CD4-positive, alpha-beta T cell treated with Interferon gamma for 1 hour (primary cell): Measurements from ENCODE around the gene GPR84.
"Not testable (repeated sequence)": the region's sequence is repeated elsewhere in the genome, so short reads cannot be mapped to it uniquely, and the experiment has no call there.

Experiments
- DNase-seq: peaks from one replicate; pipeline ENCODE4 v3.0.0-alpha.2; 2020

The GPR84 gene

DNA sequence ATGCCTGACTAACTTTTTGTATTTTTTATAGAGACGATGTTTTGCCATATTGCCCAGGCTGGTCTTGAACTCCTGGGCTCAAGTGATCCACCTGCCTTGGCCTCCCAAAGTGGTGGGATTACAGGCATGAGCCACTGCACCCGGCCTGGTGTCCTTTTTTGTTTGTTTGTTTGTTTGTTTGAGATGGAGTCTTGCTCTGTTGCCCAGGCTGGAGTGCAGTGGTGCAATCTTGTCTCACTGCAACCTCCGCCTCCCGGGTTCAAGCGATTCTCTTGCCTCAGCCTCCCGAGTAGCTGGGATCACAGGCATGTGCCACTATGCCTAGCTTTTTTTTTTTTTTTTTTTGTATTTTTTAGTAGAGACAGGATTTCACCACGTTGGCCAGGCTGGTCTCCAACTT, 10.0 kb downstream of the GPR84 start:
- DNase-seq: not testable (repeated sequence)

DNA sequence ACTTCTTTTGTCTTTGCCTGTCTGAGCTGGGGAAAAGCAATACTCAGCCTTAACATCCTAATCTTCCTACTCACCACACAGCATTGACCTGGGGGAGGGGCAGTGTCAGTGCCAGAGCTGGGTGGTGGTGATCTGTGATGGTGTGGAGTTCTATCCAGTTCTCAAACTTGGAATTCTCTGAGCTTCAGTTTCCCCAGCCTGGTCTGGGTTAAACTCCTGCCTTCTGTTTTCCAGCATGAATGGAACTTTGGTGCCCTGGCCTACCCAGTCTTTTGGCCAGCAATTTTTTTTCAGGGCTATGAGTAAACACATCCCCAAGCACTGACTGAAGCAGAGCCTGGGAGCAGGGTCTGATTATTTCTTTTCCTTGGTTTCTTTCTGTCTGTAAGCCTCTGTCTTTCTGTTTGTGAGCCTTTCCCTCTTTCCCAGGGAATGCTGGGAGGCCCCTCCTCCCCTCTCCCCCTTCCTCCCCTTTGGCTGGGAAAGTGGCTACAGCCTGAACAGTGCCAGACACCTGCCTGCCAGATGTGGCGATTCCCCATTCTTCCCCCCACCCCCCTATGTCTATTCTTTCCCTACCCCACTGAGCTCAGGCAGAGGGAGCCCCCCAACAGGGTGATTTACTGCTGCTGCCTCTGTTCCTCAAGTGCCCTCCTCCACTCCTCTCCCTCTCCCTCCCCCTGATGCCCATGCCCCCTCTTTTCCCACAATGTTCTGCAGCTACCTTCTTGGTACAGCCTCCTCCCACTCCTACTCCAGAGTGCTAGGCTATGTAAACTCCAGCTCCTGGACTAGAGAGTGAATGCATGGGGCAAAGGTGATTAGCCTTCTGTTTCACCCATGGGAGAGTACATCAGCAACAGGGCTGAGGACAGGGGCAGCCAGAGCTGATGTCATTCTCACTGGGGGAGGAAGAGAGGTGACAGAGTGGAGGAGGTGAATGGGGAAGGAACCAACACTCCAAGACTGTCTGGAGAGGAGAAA, 11.1 kb downstream of the GPR84 start:
- DNase-seq: no peak

DNA sequence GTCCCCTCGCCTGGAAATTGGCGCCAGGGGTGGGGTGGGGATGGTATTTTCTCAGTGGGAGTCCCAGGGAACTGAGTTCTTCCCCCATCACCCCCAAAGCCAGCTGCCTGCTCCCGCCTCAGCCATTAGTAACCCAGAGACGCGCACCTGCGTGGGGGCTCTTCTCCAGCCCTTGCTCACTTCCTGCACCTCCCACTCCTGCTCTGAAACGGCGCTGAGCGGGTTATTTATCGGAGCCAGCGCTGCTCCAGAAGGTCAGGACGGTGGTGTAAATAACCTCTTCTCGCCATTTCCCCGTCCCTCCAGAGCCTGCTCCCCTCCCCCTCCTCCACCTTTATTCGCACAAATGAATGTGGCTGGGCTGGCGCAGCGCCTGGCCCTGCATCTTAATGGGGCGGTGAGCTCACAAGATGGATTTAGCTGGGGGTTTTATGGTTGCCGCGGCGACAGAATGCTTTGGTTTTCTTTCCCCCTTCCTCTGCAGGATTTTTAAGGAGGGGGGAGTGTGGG, 12.2 kb downstream of the GPR84 start:
- DNase-seq: no peak

DNA sequence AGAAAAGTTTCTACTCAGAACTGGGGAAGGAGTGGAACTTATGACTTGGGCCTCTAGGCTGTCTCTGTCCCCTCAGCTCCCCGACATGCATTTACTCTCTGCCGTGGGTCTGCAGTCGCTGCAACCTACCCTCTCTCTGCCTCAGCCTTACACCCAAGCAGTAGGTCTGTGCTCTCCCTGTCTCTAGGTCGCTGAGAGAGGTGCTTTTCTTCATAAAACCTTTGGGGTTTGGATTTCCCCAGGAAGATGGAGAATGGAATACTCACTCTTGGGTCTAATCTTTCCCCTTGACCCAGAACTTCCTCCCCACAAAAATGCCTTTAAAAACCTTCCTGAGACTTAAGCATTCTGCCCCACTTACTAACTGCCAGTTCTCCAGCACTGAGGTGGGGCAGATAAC, 12.9 kb downstream of the GPR84 start:
- DNase-seq: no peak

DNA sequence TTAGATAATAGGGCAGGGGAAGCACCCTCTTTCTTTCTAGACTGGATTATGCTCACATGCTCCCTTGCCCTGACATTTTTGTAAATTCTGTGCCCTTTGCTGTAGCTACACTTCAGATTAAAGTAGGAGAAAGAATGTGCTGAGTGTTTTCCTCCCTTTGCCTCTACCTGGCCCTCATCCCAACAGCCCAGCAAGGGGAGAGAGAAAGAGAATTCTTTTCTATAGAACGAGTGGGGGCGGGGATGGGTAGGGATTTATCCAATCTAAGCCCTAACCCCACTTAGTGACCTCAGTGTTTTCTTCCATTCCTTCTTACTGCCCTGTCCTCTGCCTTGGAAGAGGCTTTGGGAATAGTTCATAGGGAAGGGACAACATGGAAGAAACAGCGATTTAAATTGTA, 13.5 kb downstream of the GPR84 start:
- DNase-seq: no peak

DNA sequence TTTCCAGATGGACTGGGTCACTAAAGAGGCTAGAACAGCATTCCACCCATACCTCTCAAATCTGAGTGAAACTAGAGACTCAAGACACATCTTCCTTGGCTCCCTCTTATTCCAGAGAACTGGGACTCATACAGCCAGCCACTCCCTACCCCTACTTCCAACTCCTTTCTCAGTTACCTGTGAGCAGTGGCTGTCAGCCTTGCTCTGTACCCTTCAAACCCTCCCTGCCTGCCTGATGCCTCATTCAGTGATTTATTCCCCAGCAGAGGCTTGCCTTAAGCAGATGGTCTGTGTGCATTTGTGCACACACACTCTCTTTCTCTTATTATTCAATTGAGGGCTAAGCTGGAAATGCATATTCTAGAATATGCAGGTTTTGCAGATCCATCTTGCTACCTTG, 14.6 kb downstream of the GPR84 start:
- no peak for DNase-seq

DNA sequence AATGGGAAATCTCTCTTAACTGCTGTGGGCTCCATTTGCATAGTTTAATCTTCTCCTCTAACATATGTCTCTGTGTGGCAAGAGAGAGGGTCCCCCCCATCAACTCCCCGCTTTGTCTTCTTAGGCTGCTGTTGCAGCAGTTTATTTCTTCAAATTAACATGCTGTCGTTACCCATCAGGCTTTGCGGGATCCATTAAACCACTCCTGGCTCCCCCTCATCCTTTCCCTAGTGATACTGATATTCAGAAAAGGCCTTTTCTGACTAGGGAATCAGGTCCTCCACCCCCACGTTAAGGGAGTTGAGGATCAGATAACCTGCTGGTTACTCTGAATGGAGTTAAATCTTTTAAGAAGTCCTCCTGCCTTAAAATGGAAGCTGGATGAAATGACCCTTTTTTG, 15.2 kb downstream of the GPR84 start:
- no peak for DNase-seq

DNA sequence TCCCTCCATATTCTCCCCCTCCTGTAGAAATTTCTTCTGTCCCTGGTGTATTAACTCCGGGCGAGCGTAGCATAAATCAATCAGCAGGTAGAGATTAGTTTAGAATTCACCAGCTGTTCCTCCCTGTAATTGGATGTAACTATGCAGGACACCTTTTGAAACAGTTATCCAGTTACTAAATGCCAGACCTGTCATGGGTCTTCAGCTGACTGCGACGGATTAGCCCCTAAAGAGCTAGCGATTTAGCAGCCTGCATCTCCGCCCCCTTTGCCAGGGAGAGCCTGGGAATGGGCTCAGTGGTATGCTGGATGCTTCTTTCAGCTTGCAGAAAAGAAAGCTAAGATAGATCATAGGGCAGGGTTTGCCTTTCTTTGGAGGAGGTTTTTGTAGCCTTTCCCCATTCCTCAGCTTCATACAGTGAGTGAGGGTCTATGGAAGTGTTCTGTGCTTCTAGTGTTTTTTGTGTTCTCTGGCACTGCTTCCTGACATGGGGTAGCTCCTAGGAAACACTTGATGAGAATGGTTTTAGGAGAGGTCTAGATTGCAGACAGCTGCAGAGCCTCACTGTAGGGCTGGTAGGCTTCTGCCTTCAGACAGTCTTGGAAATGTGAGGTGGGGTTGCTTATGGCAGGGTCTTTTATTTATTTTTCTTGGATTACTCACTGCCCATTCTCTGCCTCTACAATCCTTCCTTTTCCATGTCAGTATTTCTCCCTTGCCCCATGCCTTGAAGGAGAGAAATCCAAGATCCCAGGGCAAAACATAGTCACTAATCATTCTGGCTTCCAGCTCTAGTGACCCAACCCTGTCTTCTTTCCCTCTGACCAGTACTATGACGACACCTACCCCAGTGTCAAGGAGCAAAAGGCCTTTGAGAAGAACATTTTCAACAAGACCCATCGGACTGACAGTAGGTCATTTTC, 22.6 kb downstream of the GPR84 start:
- no peak for DNase-seq

DNA sequence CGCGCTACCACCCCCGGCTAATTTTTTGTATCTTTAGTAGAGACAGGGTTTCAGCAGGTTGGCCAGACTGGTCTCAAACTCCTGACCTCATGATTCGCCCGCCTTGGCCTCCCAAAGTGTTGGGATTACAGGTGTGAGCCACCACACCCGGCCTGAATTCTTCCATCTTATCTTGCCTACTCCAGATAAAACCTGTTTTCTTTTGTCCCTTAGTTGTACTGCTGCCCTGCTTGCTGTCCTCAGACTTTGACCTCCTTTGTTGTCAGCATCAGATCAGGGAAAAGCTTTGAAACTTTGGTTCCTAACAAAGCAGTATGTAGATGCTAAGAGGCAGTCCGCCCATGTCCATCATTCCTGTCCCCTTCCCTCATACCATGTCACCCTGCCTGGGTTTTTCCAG, 23.4 kb downstream of the GPR84 start:
- DNase-seq: no peak

DNA sequence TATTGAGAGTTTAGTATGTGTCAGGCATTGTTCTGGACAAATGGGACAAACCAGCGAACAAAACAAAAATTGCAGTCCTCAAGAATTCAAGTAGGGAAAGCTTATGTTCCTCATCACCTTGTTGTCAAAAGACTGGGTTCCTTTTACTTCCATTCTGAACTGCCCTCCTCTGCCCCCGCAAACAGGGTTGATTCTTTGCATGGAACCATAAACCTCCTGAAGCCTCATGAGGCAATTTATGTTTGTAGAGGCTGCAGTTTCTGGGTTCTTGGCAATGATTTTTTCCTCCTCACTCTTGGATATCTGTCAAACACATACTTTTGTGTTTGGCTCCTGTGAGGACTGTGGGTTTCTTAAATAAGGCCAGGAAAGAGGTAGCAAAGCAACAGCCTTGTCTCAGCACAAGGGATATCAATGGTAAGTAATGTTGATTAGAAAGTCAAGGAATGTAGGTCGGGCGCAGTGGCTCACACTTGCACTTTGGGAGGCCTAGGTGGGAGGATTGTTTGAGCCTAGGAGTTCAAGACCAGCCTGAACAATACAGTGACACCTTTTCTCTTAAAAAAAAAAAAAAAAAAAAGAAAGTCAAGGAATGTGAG, 25.5 kb downstream of the GPR84 start:
- DNase-seq: no peak

DNA sequence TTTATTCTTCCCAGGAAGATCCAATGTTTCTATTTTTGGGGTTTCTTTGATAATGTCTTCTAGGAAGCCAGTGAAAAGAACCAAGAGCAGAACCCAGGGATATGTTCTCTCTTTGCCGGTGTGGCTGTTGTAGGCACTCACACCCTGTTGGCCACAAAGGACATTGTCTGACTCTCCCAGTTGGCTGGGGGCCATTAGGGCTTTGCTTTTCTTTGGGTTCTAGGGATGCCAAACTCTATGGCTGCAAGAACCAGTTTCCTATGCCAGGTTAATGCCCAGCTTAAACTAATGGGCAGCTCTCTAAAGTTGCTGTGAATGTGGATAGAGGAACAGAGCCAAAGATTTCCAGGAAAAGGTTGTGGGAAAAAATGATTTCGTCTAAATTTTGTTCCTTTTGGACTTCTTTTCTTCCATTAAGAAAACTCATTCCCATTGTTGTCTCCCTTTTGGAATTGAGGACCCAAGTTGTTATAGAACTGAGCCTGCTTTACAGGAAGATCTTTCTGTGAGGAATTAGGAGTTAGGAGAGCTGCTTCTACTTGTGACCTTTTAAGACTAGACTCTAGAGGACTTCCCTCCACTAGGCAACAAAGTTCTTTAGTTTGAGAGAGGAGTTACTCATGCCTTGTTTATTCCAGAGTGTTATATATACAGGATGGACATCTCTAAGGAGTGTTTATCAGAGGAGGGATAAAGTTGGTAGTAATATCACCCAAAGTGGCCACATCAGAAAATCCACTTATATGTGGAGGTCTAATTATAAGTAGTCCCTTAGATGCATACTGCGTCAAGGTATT, 26.2 kb downstream of the GPR84 start:
- no peak for DNase-seq

DNA sequence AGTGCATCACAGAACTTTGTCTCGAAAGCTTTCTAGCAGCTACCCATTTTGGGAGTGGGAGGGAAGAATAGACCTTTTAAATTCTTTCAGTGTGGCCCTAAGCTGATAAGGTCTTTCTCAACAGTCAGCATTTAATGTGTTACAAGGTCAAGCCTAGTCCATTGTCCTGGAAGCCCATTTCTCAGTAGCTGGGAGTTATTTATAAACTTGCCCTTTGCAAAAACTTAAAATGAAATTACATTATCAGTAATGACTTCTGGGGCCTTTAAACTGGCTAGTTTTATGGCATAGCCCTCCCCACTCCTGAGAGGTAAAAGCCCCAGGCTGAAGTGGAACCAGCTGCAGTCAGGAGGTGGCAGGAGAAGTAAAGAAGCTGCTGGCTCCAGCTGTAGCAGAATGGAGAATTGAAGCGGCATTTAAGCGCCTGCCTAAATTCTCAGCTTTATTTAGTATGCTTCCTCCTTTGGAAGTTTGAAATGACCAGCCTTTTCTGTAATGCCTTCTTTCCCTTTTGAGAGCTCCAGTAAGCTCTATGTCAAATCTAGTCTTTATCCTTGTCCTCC, 26.9 kb downstream of the GPR84 start:
- no peak for DNase-seq

DNA sequence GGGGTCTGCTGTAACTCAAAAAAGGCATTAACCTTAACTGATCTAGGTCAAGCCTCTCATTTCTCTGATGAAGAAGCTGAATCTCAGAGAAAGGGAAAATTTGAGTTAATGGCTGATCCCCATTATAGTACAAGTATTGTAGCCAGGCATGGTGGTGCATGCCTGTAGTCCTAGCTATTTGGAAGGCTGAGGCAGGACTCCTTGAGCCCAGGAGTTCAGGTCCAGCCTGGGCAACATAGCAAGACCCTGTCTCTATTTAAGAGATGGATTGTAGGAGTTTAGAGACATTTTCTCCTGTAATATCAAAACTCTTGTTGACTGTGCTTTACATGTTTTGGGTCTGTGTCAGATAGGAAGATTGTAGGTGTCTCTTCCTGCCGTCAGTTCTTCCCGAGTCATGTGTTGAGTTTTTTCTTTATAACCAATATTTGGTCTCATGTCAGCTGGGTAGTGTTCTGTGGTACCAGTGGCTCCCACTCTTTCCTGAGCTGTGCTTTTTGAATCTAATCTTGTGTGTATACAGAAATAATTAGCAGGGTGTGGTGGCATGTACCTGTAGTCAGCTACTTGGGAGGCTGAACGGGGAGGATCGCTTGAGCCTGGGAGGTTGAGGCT, 30.8 kb downstream of the GPR84 start:
- DNase-seq: no peak

DNA sequence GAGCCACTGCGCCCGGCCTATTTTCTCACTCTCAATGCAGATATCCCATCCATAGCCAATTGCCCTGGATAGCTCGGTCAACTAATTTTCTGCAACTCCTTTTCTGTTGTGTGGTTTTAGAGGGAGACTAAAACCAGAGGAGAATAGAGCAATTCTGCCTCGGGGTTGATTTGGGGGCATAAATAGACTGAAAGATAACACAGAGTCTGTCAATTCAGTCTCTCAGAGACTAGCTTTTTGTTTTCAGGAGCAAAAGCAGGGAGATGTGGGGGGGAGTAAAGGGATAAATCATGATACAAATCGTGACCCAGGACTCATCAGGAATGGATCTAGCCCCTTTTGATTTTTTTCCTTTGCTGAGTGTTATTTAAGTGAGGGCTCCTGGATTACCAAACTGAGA, 32.8 kb downstream of the GPR84 start:
- no peak for DNase-seq

DNA sequence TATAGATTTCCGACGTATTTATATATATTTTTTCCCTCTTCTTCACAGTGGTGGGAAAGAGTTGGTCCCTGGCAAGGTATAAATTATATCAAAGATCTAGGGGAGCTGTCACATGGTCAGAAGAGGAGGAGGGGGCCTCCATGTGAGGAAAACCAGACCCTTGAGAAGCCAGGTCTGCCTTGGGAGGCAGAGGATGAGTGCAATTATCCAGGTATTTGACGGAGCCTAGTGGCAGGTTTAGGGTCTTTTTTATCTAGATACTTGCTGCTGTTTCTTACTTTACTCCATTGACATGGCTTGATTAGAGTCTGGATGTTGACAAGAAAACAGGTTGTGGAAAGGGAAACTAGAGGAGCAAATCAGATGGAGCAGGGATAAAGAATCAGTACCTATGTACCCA, 33.8 kb downstream of the GPR84 start:
- DNase-seq: no peak

DNA sequence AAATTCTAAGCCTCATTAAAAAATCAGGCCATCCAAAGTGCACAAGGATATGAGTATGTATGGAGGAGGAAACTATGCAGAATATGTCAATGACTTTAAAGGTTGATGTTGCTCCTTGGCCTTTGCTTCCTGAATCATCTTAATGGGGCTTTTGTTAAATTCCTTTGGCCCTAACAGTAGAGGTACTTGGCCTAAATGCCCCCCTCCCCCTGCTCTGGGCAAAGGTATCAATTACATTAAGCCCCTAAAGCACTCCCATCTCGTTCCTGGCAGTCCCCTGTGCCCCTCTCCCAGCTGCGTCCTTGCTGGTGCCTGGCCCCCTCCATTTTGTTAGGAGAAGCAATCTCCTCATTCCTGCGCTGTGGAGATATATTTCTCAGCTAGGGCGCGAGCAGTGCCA, 34.5 kb downstream of the GPR84 start:
- DNase-seq: no peak

DNA sequence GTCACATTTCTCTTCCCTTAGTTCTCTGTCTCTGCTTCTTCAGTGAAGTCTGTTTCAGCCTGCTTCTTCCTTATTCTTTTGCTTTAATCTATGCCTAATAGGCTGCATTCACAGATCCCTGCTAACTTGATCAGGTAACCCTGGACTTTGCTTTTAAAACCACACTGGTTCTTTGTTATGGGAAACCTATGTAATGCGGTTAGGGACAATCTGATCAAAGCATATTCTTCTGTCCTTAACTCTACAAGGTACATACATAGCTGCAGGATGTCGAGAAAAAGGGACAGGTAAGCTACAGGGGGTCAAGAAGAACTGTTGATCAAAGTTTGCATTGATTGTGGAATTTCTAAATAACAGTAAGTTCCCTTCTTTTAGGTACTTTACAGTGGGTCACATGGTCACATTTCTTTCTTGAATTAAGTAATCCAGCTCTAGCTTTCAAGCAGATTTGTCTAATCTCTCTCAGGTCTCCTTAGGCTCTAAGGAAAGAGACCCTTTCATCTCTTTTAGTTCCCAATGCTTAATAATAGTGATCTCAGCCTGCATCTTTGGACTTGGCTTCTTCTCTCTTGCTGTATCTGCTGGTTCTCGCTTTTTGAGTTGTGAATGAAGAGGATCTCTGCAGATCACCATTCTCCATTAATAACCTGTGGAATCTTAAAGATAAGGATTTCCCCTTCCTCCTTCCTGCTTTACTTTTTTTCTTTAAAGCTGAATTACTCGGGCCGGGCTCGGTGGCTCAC, 35.5 kb downstream of the GPR84 start:
- DNase-seq: no peak

DNA sequence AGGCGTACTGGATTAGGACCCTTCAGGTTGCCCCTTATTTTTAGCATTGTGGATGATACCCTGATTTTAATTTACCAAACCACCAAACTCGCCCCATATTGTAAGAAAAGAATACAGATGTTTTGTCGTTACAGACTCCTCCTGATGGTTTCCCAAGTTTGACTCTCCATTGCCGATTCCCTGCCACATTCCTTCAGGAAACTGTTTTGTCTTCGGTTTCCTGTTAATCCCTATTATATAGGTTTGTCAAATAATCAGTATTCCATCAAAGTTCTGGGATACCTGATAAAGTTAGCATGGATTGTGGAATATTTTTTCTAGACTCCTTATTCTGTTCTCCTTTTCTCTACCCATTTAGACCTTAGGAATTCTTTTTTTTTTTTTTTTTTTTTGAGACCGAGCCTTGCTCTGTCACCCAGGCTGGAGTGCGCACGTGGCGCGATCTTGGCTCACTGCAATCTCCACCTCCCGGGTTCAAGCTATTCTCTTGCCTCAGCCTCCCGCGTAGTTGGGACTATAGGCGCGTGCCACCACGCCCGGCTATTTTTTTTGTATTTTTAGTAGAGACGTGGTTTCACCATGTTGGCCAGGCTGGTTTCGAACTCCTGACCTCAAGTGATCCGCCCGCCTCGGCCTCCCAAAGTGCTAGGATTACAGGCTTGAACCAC, 38.7 kb downstream of the GPR84 start:
- not testable (repeated sequence) for DNase-seq

DNA sequence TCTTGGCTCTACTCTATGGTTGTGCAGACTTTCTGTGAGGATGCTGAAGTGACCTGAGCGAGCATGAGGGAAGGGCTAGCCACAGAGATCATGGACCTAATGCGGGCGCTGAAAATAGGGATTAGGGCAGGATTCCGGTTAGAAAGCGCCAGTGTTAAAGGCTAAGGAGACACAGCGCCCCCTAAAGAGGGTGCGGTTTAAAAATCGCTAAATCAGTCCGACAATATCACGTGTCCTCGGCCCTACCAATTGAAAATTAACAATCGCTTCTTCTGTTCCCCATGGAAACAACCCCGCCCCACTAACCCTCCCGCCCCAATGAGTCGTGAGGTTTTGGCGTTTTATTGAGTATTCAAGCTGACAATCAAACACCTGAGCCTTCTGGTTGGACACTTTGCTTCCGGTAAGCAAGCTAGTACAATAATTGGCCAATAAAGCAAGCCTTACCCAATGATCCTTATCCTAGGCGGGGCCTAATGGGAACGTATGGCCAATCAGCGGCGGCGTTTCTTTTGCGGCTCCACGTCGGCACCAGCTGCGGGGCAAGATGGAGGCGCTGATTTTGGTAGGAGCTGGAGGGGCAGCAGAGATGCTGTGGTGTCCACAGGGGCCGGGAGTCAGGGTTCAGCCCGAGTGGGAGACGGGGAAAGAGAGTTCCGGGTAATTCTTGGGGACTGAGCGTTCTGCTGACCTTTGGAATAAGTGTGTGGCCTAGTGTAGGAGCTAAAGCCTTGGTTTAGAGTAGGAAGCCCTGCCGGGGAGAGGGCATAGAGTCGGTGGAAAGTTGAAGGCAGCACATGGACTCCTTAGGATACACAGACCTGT, 39.5 kb downstream of the GPR84 start, which contains the start of gene COPZ1:
TSS of gene COPZ1 (plus strand) at position 515 of the 825 bp plus-strand sequence. CDS start at position 548, 33 bp downstream.
- peak; percentile 97 for DNase-seq
